K562 (cell line): ENCODE measurements around the gene ISCA1. TPM values are rescaled to one million over a fixed set of nuclear protein-coding genes. Genes with fewer than 3 reads are reported as not detected.
A peak's percentile ranks its signal among the peaks of the same experiment; 100 is the strongest.

Experiments
- CBX2 ChIP-seq: fragments of 200-600 bp; sonication (generic); IDR thresholded peaks from one replicate; pipeline ENCODE4 v1.6.1; 2012; ENCODE audit warnings: mild to moderate bottlenecking, low read length, inconsistent platforms; ENCODE audit not compliant: insufficient read depth, poor library complexity, severe bottlenecking
- ESRRA ChIP-seq: fragments of 450-650 bp; IDR thresholded peaks from 2 replicates; pipeline ENCODE4 v1.6.1; 2014; ENCODE audit warnings: low read depth, mild to moderate bottlenecking, moderate library complexity, borderline replicate concordance
- IFI16 ChIP-seq: fragments of 250-450 bp; sonication (Bioruptor Pico); IDR thresholded peaks from 2 replicates; pipeline ENCODE4 v2.1.2; 2022; ENCODE audit warnings: mild to moderate bottlenecking, inconsistent platforms
- IRF1 ChIP-seq: sonication (generic); formaldehyde crosslinking; IDR thresholded peaks from 2 replicates; pipeline ENCODE4 v1.8.0; 2022; ENCODE audit warnings: missing genetic modification reagents, mild to moderate bottlenecking, borderline replicate concordance
- MIER1 ChIP-seq: fragments of 450-650 bp; IDR thresholded peaks from 2 replicates; pipeline ENCODE4 v1.6.1; 2016; ENCODE audit warnings: antibody characterized with exemption, mild to moderate bottlenecking, low read depth
- PHF8 ChIP-seq: fragments of 200-600 bp; sonication (generic); IDR thresholded peaks from 2 replicates; pipeline ENCODE4 v1.6.1; 2012; ENCODE audit warnings: mixed run types, mild to moderate bottlenecking, inconsistent platforms, low read length, moderate library complexity, borderline replicate concordance
- RBM15 ChIP-seq: fragments of 200-400 bp; formaldehyde crosslinking; IDR thresholded peaks from 2 replicates; pipeline ENCODE4 v1.6.1; 2018; ENCODE audit warnings: mild to moderate bottlenecking, low read length, moderate library complexity; ENCODE audit not compliant: insufficient read depth
- SNRNP70 ChIP-seq: fragments of 200-400 bp; formaldehyde crosslinking; optimal IDR thresholded peaks from 2 replicates; pipeline ENCODE3; 2017; ENCODE audit warnings: low read depth, low read length
- ZBTB11 ChIP-seq, 3 experiments: fragments of 200-800 bp in 1 of 3; fragments of 250-450 bp in 1 of 3; fragments of 450-650 bp in 1 of 3; sonication (Bioruptor Pico) in 1 of 3; sonication (Bioruptor generic) in 1 of 3; formaldehyde crosslinking in 1 of 3; IDR thresholded peaks; 2 replicates each; pipeline versions ENCODE4 v1.6.1 to v1.8.0; 2016 to 2022; ENCODE audit warnings: mild to moderate bottlenecking in 2 of 3, missing genetic modification characterization in 2 of 3, missing compliant biosample characterization in 1 of 3, moderate library complexity in 1 of 3
- ZNF407 ChIP-seq: fragments of 450-650 bp; IDR thresholded peaks from 2 replicates; pipeline ENCODE4 v1.6.1; 2016; ENCODE audit warnings: low read depth
- polyA plus RNA-seq, 8 experiments: library from polyadenylated mRNA; depleted of rRNA in 4 of 8; stranded (reverse) in 5 of 8; unstranded in 3 of 8; fragments of >200 nt; fragmentation: Nextera tagmentation in 2 of 8; fragmentation: Illumina TruSeq in 1 of 8; extraction: Ambion mirVana in 2 of 8; extraction: Trizol in 1 of 8; gene quantifications; 2 replicates each; pipeline versions ENCODE4 v1.2.1 to v1.2.3, GENCODE V29; 2011 to 2014; ENCODE audit warnings: inconsistent platforms in 1 of 8, missing spikeins in 1 of 8
- total RNA-seq, 7 experiments: library from RNA; depleted of rRNA in 6 of 7; stranded (reverse); fragments of >200 nt in 6 of 7; fragmentation: Illumina TruSeq in 2 of 7; extraction: Trizol in 2 of 7; gene quantifications; 2 replicates each; pipeline versions ENCODE4 v1.2.1 to v1.2.3, GENCODE V29; 2011 to 2021; ENCODE audit warnings: low replicate concordance in 1 of 7

Gene ISCA1
- total and polyA plus RNA-seq, 9 of the 15 experiments (the other 6 are each of a cell fraction or from before 2014, with no cell fraction given): 6.5 to 27.1 (median 20.0) TPM

- TF ChIP-seq RBM15 (no peak), IFI16 (CRISPR knock-in tag) (no peak), ZBTB11 (CRISPR knock-in tag; IDR thresholded peaks at IDR 0.05) (peak in 1 of 3 experiments; percentile 77; a peak in 1 of 6 replicates), SNRNP70 (no peak), PHF8 (peak; percentile 91; the same call in 1 of the 2 replicates), MIER1 (no peak), CBX2 (no peak), ESRRA (peak; percentile 92), IRF1 (CRISPR knock-in tag) (no peak), ZNF407 (no peak)
Measured at GRCh38 chr9:86282077-86282978, at the start of gene ISCA1 (continued).
